ENCODE data around the gene ORM2. TPM values are rescaled to one million over a fixed set of nuclear protein-coding genes. Genes with fewer than 3 reads are reported as not detected.
A peak's percentile ranks its signal among the peaks of the same experiment; 100 is the strongest.

Gene ORM2
- total RNA-seq, 1 donor from 2014 or later, result not detected

- DNase-seq (ENCODE audit: low spot score), result peak; percentile 65
- peak overlapping the region; percentile 49 for H3K27ac Mint-ChIP-seq (ENCODE audit: unreplicated experiment)
- H3K4me3 Mint-ChIP-seq (ENCODE audit: unreplicated experiment), result no peak overlapping the region
- peaks cover 3% of the 10 kb centered on the region for H3K4me1 Mint-ChIP-seq (ENCODE audit: low read depth)
- H3K27me3 Mint-ChIP-seq (ENCODE audit: low read depth), result no peaks in the 10 kb centered on the region
- no peaks in the 10 kb centered on the region for H3K9me3 Mint-ChIP-seq (ENCODE audit: low read depth)
- H3K36me3 Mint-ChIP-seq (ENCODE audit: low read depth), result peaks cover 32% of the 10 kb centered on the region
- TF ChIP-seq CTCF (IDR thresholded peaks at IDR 0.05), result no peak
Measured at GRCh38 chr9:114355821-114356220, 26.2 kb downstream of the ORM2 start.

GRCh38 chr9:114356792-114357191, 27.1 kb downstream of the ORM2 start:
- DNase-seq (ENCODE audit: low spot score), result peak; percentile 58
- Mint-ChIP-seq H3K4me1 (ENCODE audit: low read depth) (peaks cover 3% of the 10 kb centered on the region), H3K9me3 (ENCODE audit: low read depth) (no peaks in the 10 kb centered on the region), H3K27me3 (ENCODE audit: low read depth) (no peaks in the 10 kb centered on the region), H3K4me3 (ENCODE audit: unreplicated experiment) (no peak overlapping the region), H3K27ac (ENCODE audit: unreplicated experiment) (peak overlapping the region; percentile 22), H3K36me3 (ENCODE audit: low read depth) (peaks cover 38% of the 10 kb centered on the region)
- TF ChIP-seq CTCF (IDR thresholded peaks at IDR 0.05), result no peak

- TF ChIP-seq CTCF (IDR thresholded peaks at IDR 0.05), result no peak
- Mint-ChIP-seq H3K9me3 (ENCODE audit: low read depth) (no peaks in the 10 kb centered on the region), H3K36me3 (ENCODE audit: low read depth) (peaks cover 40% of the 10 kb centered on the region), H3K4me1 (ENCODE audit: low read depth) (no peaks in the 10 kb centered on the region), H3K4me3 (ENCODE audit: unreplicated experiment) (no peak overlapping the region), H3K27me3 (ENCODE audit: low read depth) (no peaks in the 10 kb centered on the region), H3K27ac (ENCODE audit: unreplicated experiment) (no peak overlapping the region)
- DNase-seq (ENCODE audit: low spot score), result no peak
Measured at GRCh38 chr9:114357360-114357759, 27.7 kb downstream of the ORM2 start.

GRCh38 chr9:114357911-114358328, 28.3 kb downstream of the ORM2 start:
- no peaks in the 10 kb centered on the region for H3K27me3 Mint-ChIP-seq (ENCODE audit: low read depth)
- H3K9me3 Mint-ChIP-seq (ENCODE audit: low read depth), result no peaks in the 10 kb centered on the region

GRCh38 chr9:114359801-114360200, 30.1 kb downstream of the ORM2 start:
- TF ChIP-seq CTCF (IDR thresholded peaks at IDR 0.05), result no peak
- no peak overlapping the region for H3K4me3 Mint-ChIP-seq (ENCODE audit: unreplicated experiment)
- H3K36me3 Mint-ChIP-seq (ENCODE audit: low read depth), result peaks cover 49% of the 10 kb centered on the region
- no peaks in the 10 kb centered on the region for H3K9me3 Mint-ChIP-seq (ENCODE audit: low read depth)
- no peak overlapping the region for H3K27ac Mint-ChIP-seq (ENCODE audit: unreplicated experiment)
- DNase-seq (ENCODE audit: low spot score), result peak; percentile 59
- no peaks in the 10 kb centered on the region for H3K27me3 Mint-ChIP-seq (ENCODE audit: low read depth)
- peaks cover 3% of the 10 kb centered on the region for H3K4me1 Mint-ChIP-seq (ENCODE audit: low read depth)

More at GRCh38 chr9:114357911-114358328, 28.3 kb downstream of the ORM2 start:
- peak; percentile 62 for DNase-seq (ENCODE audit: low spot score)
- no peak overlapping the region for H3K27ac Mint-ChIP-seq (ENCODE audit: unreplicated experiment)
- no peaks in the 10 kb centered on the region for H3K4me1 Mint-ChIP-seq (ENCODE audit: low read depth)
- no peak overlapping the region for H3K4me3 Mint-ChIP-seq (ENCODE audit: unreplicated experiment)
- TF ChIP-seq CTCF (IDR thresholded peaks at IDR 0.05), result no peak
- H3K36me3 Mint-ChIP-seq (ENCODE audit: low read depth), result peaks cover 38% of the 10 kb centered on the region

All from chondrocyte (in vitro differentiated cells).